ENCODE data around the gene TIPIN.

GRCh38 chr15:66328771-66329170, 27.7 kb downstream of the TIPIN start:
- TF ChIP-seq CTCF (IDR thresholded peaks at IDR 0.05; ENCODE audit: poor library complexity): no peak
- TF ChIP-seq EZH2 (IDR thresholded peaks at IDR 0.05; ENCODE audit: borderline replicate concordance): no peak
- no peak for TF ChIP-seq EZH2phosphoT487 (IDR thresholded peaks at IDR 0.05; ENCODE audit: low read depth, severe bottlenecking, unreplicated experiment)
